Astrocyte (in vitro differentiated cells and primary cell): Measurements from ENCODE around the gene RP2. TPM values are rescaled to one million over a fixed set of nuclear protein-coding genes. Genes with fewer than 3 reads are reported as not detected.

Experiments
- DNase-seq: peaks from one replicate; pipeline ENCODE4 v3.0.0-alpha.2; 2010; ENCODE audit warnings: low read depth
- FAIRE-seq: peaks from 2 replicates; lab custom pipeline; 2011; peaks lifted over from hg19 to GRCh38; lab: Jason Lieb, UNC
- H2AFZ ChIP-seq: 2 replicates; pipeline ENCODE4 v1.6.0; 2012; ENCODE audit warnings: low read depth, low read length, inconsistent platforms
- H3K27ac ChIP-seq: 2 replicates; pipeline ENCODE4 v1.5.1; 2011; ENCODE audit warnings: low read depth, low read length, inconsistent platforms
- H3K27me3 ChIP-seq: 2 replicates; pipeline ENCODE4 v1.6.0; 2011; ENCODE audit warnings: low read length, inconsistent platforms; ENCODE audit not compliant: insufficient read depth
- H3K36me3 ChIP-seq: 2 replicates; pipeline ENCODE4 v1.5.1; 2011; ENCODE audit warnings: low read length, inconsistent platforms; ENCODE audit not compliant: insufficient read depth
- H3K4me1 ChIP-seq: 2 replicates; pipeline ENCODE4 v1.5.1; 2011; ENCODE audit warnings: low read length, inconsistent platforms; ENCODE audit not compliant: insufficient read depth
- H3K4me2 ChIP-seq: 2 replicates; pipeline ENCODE4 v1.6.0; 2012; ENCODE audit warnings: low read length, inconsistent platforms
- H3K4me3 ChIP-seq: 2 replicates; pipeline ENCODE4 v1.5.1; 2011; ENCODE audit warnings: low read depth, mild to moderate bottlenecking, low read length, inconsistent platforms; ENCODE audit not compliant: insufficient read depth
- H3K79me2 ChIP-seq: 2 replicates; pipeline ENCODE4 v1.6.0; 2012; ENCODE audit warnings: mild to moderate bottlenecking, low read length, inconsistent platforms; ENCODE audit not compliant: insufficient read depth
- H3K9ac ChIP-seq: 2 replicates; pipeline ENCODE4 v1.6.0; 2012; ENCODE audit warnings: mild to moderate bottlenecking, low read length, inconsistent platforms
- H3K9me3 ChIP-seq: 2 replicates; pipeline ENCODE4 v1.5.1; 2012; ENCODE audit warnings: low read depth, mild to moderate bottlenecking, low read length, inconsistent platforms; ENCODE audit not compliant: insufficient read depth
- H4K20me1 ChIP-seq: 2 replicates; pipeline ENCODE4 v1.6.0; 2012; ENCODE audit warnings: low read length, inconsistent platforms; ENCODE audit not compliant: insufficient read depth
- H3K27ac Mint-ChIP-seq: one replicate; pipeline ENCODE4 v1.8.0; 2021; ENCODE audit warnings: mild to moderate bottlenecking, mixed read lengths; ENCODE audit not compliant: unreplicated experiment
- H3K27me3 Mint-ChIP-seq: one replicate; pipeline ENCODE4 v1.8.0; 2021; ENCODE audit warnings: low read depth, mixed read lengths; ENCODE audit not compliant: unreplicated experiment
- H3K36me3 Mint-ChIP-seq: one replicate; pipeline ENCODE4 v1.8.0; 2021; ENCODE audit warnings: low read depth, mixed read lengths; ENCODE audit not compliant: unreplicated experiment
- H3K4me1 Mint-ChIP-seq: one replicate; pipeline ENCODE4 v1.8.0; 2021; ENCODE audit warnings: low read depth, mixed read lengths; ENCODE audit not compliant: unreplicated experiment
- H3K4me3 Mint-ChIP-seq: one replicate; pipeline ENCODE4 v1.8.0; 2021; ENCODE audit warnings: mild to moderate bottlenecking, moderate library complexity, mixed read lengths; ENCODE audit not compliant: unreplicated experiment
- H3K9me3 Mint-ChIP-seq: one replicate; pipeline ENCODE4 v1.8.0; 2021; ENCODE audit warnings: mild to moderate bottlenecking, mixed read lengths; ENCODE audit not compliant: unreplicated experiment
- CTCF ChIP-seq: IDR thresholded peaks from 2 replicates; pipeline ENCODE4 v1.5.1; 2011; ENCODE audit warnings: low read depth, mild to moderate bottlenecking, inconsistent platforms, low read length, moderate library complexity; ENCODE audit not compliant: insufficient read depth
- EZH2 ChIP-seq: IDR thresholded peaks from 2 replicates; pipeline ENCODE4 v1.6.1; 2012; ENCODE audit warnings: mild to moderate bottlenecking, low read length, inconsistent platforms; ENCODE audit not compliant: insufficient read depth
- total RNA-seq: library from RNA; stranded (reverse); gene quantifications from 2 replicates; pipeline ENCODE4 v1.2.1, GENCODE V29; 2021

The RP2 gene
- total RNA-seq, 1 donor from 2014 or later: 20.5 TPM

GRCh38 chrX:46856483-46856882, 19.6 kb downstream of the RP2 start:
- Histone ChIP-seq H3K9me3 (no peaks in the 10 kb centered on the region), H3K36me3 (peaks cover 4% of the 10 kb centered on the region), H3K4me3 (no peak overlapping the region), H3K4me2 (no peak overlapping the region), H3K27me3 (no peaks in the 10 kb centered on the region), H3K9ac (no peak overlapping the region), H4K20me1 (peaks cover 2% of the 10 kb centered on the region), H2AFZ (no peak overlapping the region), H3K79me2 (no peaks in the 10 kb centered on the region), H3K27ac (no peak overlapping the region), H3K4me1 (no peaks in the 10 kb centered on the region)
- peak; percentile 37 for FAIRE-seq
- DNase-seq: no peak
- Mint-ChIP-seq H3K9me3 (no peaks in the 10 kb centered on the region), H3K4me1 (peaks cover 5% of the 10 kb centered on the region), H3K27ac (peak overlapping the region; percentile 18), H3K4me3 (no peak overlapping the region), H3K36me3 (peaks cover 5% of the 10 kb centered on the region), H3K27me3 (no peaks in the 10 kb centered on the region)
- TF ChIP-seq EZH2 (no peak), CTCF (no peak)

- H3K4me1 Mint-ChIP-seq: peaks cover 10% of the 10 kb centered on the region
- no peak overlapping the region for H3K9ac ChIP-seq
- no peak for TF ChIP-seq CTCF
- TF ChIP-seq EZH2: no peak
- no peaks in the 10 kb centered on the region for H3K9me3 Mint-ChIP-seq
- no peak overlapping the region for H3K4me3 ChIP-seq
- H3K4me3 Mint-ChIP-seq: no peak overlapping the region
- no peaks in the 10 kb centered on the region for H3K36me3 ChIP-seq
- no peaks in the 10 kb centered on the region for H4K20me1 ChIP-seq
- no peak overlapping the region for H3K4me2 ChIP-seq
- no peak for DNase-seq
- no peak overlapping the region for H3K27ac ChIP-seq
- H3K9me3 ChIP-seq: no peaks in the 10 kb centered on the region
- no peaks in the 10 kb centered on the region for H3K79me2 ChIP-seq
- H2AFZ ChIP-seq: no peak overlapping the region
- H3K36me3 Mint-ChIP-seq: peaks cover 5% of the 10 kb centered on the region
- FAIRE-seq: no peak
- no peaks in the 10 kb centered on the region for H3K4me1 ChIP-seq
- H3K27me3 Mint-ChIP-seq: no peaks in the 10 kb centered on the region
- H3K27ac Mint-ChIP-seq: no peak overlapping the region
- H3K27me3 ChIP-seq: no peaks in the 10 kb centered on the region
Measured at GRCh38 chrX:46860557-46860956, 23.7 kb downstream of the RP2 start.

- Histone ChIP-seq H3K27ac (no peak overlapping the region), H4K20me1 (no peaks in the 10 kb centered on the region), H3K79me2 (no peaks in the 10 kb centered on the region), H3K9ac (no peak overlapping the region), H3K4me1 (no peaks in the 10 kb centered on the region), H2AFZ (no peak overlapping the region), H3K36me3 (no peaks in the 10 kb centered on the region), H3K4me3 (no peak overlapping the region), H3K9me3 (no peaks in the 10 kb centered on the region), H3K4me2 (no peak overlapping the region), H3K27me3 (no peaks in the 10 kb centered on the region)
- no peak overlapping the region for H3K4me3 Mint-ChIP-seq
- H3K36me3 Mint-ChIP-seq: peaks cover 10% of the 10 kb centered on the region
- H3K27ac Mint-ChIP-seq: no peak overlapping the region
- DNase-seq (no peak), FAIRE-seq (no peak)
- H3K9me3 Mint-ChIP-seq: peaks cover 2% of the 10 kb centered on the region
- no peak for TF ChIP-seq EZH2
- H3K4me1 Mint-ChIP-seq: peaks cover 8% of the 10 kb centered on the region
- H3K27me3 Mint-ChIP-seq: no peaks in the 10 kb centered on the region
Measured at GRCh38 chrX:46863072-46863471, 26.2 kb downstream of the RP2 start.
